NT2/D1 (cell line): ENCODE measurements around the gene RNF149.
"Not testable (repeated sequence)": the region's sequence is repeated elsewhere in the genome, so short reads cannot be mapped to it uniquely, and the experiment has no call there.

ENCODE experiments used
- DNase-seq: peaks from one replicate; pipeline ENCODE4 v3.0.0-alpha.2; 2011; ENCODE audit warnings: low read depth, low spot score
- H3K27me3 ChIP-seq: 2 replicates; pipeline ENCODE4 v1.6.0; 2011; ENCODE audit warnings: mild to moderate bottlenecking; ENCODE audit not compliant: insufficient read length, insufficient read depth
- H3K36me3 ChIP-seq: 2 replicates; pipeline ENCODE4 v1.6.1; 2011; ENCODE audit warnings: mild to moderate bottlenecking, low read length, mixed read lengths; ENCODE audit not compliant: insufficient read depth, insufficient read length
- H3K4me1 ChIP-seq: 2 replicates; pipeline ENCODE4 v1.5.1; 2011; ENCODE audit not compliant: insufficient read depth, insufficient read length
- H3K4me3 ChIP-seq: 2 replicates; pipeline ENCODE4 v1.5.1; 2011; ENCODE audit warnings: low read depth; ENCODE audit not compliant: insufficient read length
- H3K9ac ChIP-seq: 2 replicates; pipeline ENCODE4 v1.6.0; 2011; ENCODE audit warnings: low read depth; ENCODE audit not compliant: insufficient read length
- H3K9me3 ChIP-seq: 2 replicates; pipeline ENCODE4 v1.5.1; 2011; ENCODE audit warnings: mild to moderate bottlenecking, low read length; ENCODE audit not compliant: insufficient read depth
- SUZ12 ChIP-seq: IDR thresholded peaks from 2 replicates; pipeline ENCODE4 v1.6.1; 2011; ENCODE audit not compliant: insufficient read length, insufficient read depth; ENCODE audit errors: extremely low read depth
- YY1 ChIP-seq: IDR thresholded peaks from 2 replicates; pipeline ENCODE4 v1.6.1; 2011; ENCODE audit not compliant: insufficient read length, insufficient read depth
- ZNF274 ChIP-seq: IDR thresholded peaks from 2 replicates; pipeline ENCODE4 v1.6.1; 2011; ENCODE audit warnings: mild to moderate bottlenecking, low read depth, low read length

RNF149 gene

GRCh38 chr2:101329026-101329425 lies 20.5 kb upstream of the RNF149 start:
- H3K9ac ChIP-seq: no peak overlapping the region
- no peak for TF ChIP-seq ZNF274
- TF ChIP-seq SUZ12: no peak
- TF ChIP-seq YY1: no peak

GRCh38 chr2:101328474-101329007 lies 20.0 kb upstream of the RNF149 start:
- Histone ChIP-seq H3K4me1 (peaks cover 2% of the 10 kb centered on the region), H3K4me3 (no peak overlapping the region), H3K27me3 (no peaks in the 10 kb centered on the region), H3K36me3 (no peaks in the 10 kb centered on the region), H3K9ac (no peak overlapping the region), H3K9me3 (peaks cover 19% of the 10 kb centered on the region)
- no peak for DNase-seq
- no peak for TF ChIP-seq SUZ12
- TF ChIP-seq YY1: no peak
- no peak for TF ChIP-seq ZNF274

More at GRCh38 chr2:101329026-101329425, 20.5 kb upstream of the RNF149 start:
- DNase-seq: no peak
- Histone ChIP-seq H3K36me3 (no peaks in the 10 kb centered on the region), H3K4me3 (no peak overlapping the region), H3K9me3 (peaks cover 19% of the 10 kb centered on the region), H3K4me1 (peaks cover 2% of the 10 kb centered on the region), H3K27me3 (no peaks in the 10 kb centered on the region)

GRCh38 chr2:101327863-101328394 lies 19.4 kb upstream of the RNF149 start:
- Histone ChIP-seq H3K9me3 (peaks cover 19% of the 10 kb centered on the region), H3K4me3 (no peak overlapping the region), H3K9ac (no peak overlapping the region), H3K36me3 (no peaks in the 10 kb centered on the region), H3K4me1 (peaks cover 2% of the 10 kb centered on the region), H3K27me3 (no peaks in the 10 kb centered on the region)
- DNase-seq: no peak
- TF ChIP-seq ZNF274: no peak
- no peak for TF ChIP-seq YY1
- no peak for TF ChIP-seq SUZ12

GRCh38 chr2:101325425-101325824 lies 16.9 kb upstream of the RNF149 start:
- peaks cover 19% of the 10 kb centered on the region for H3K9me3 ChIP-seq
- TF ChIP-seq SUZ12 (no peak), ZNF274 (no peak), YY1 (no peak)
- no peak overlapping the region for H3K4me3 ChIP-seq
- H3K36me3 ChIP-seq: no peaks in the 10 kb centered on the region
- H3K27me3 ChIP-seq: no peaks in the 10 kb centered on the region
- H3K9ac ChIP-seq: no peak overlapping the region
- H3K4me1 ChIP-seq: peaks cover 2% of the 10 kb centered on the region
- DNase-seq: no peak

GRCh38 chr2:101316568-101316967 lies 8.1 kb upstream of the RNF149 start:
- not testable (repeated sequence) for H3K4me1 ChIP-seq, H3K27me3 ChIP-seq, H3K9me3 ChIP-seq, H3K36me3 ChIP-seq, DNase-seq, H3K9ac ChIP-seq, H3K4me3 ChIP-seq

- peaks cover 2% of the 10 kb centered on the region for H3K4me1 ChIP-seq
- peaks cover 5% of the 10 kb centered on the region for H3K36me3 ChIP-seq
- H3K4me3 ChIP-seq: no peak overlapping the region
- no peaks in the 10 kb centered on the region for H3K9me3 ChIP-seq
- H3K27me3 ChIP-seq: peaks cover 7% of the 10 kb centered on the region
- no peak overlapping the region for H3K9ac ChIP-seq
- no peak for DNase-seq
- TF ChIP-seq SUZ12: no peak
- TF ChIP-seq ZNF274: no peak
These were observed 3.2 kb upstream of the RNF149 start for GRCh38 chr2:101311696-101312017.

GRCh38 chr2:101310834-101311695 lies 2.6 kb upstream of the RNF149 start:
- H3K9me3 ChIP-seq: no peaks in the 10 kb centered on the region
- no peak for DNase-seq
- H3K4me1 ChIP-seq: peaks cover 2% of the 10 kb centered on the region
- H3K9ac ChIP-seq: no peak overlapping the region
- peaks cover 7% of the 10 kb centered on the region for H3K27me3 ChIP-seq
- no peak overlapping the region for H3K4me3 ChIP-seq
- no peak for TF ChIP-seq SUZ12
- no peak for TF ChIP-seq YY1
- no peak for TF ChIP-seq ZNF274
- peaks cover 10% of the 10 kb centered on the region for H3K36me3 ChIP-seq
